Cardiac septum (tissue), 1 donor: ENCODE results near the gene POLD3. TPM values are rescaled to one million over a fixed set of nuclear protein-coding genes. Genes with fewer than 3 reads are reported as not detected.

ENCODE experiments used
- DNase-seq: peaks from one replicate; pipeline ENCODE4 v3.0.0-alpha.2; 2020; ENCODE audit warnings: low spot score
- intact Hi-C: fragments of 100-400 bp; cut with DNase I; formaldehyde crosslinking; loops from one replicate; pipeline ENCODE4 v1.14.0; 2022
- long read RNA-seq: library from polyadenylated mRNA; unstranded; transcript quantifications from one replicate; pipeline ENCODE4 v2.0.0, GENCODE V29; 2021
- total RNA-seq: library from RNA; stranded (reverse); fragmentation: NEBNext Ultra II Directional; extraction: Animal tissue kit (Norgen Biotek cat#: 25700); gene quantifications from one replicate; pipeline ENCODE4 v1.2.1, GENCODE V29; 2021
- donor health status: DM: no; HTN: no; CAD: no.

POLD3 gene, protein sequence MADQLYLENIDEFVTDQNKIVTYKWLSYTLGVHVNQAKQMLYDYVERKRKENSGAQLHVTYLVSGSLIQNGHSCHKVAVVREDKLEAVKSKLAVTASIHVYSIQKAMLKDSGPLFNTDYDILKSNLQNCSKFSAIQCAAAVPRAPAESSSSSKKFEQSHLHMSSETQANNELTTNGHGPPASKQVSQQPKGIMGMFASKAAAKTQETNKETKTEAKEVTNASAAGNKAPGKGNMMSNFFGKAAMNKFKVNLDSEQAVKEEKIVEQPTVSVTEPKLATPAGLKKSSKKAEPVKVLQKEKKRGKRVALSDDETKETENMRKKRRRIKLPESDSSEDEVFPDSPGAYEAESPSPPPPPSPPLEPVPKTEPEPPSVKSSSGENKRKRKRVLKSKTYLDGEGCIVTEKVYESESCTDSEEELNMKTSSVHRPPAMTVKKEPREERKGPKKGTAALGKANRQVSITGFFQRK
- total RNA-seq = 6.9 TPM
- long read RNA-seq, partial matches to known transcripts = 2 of 6 reads
- long read RNA-seq, other reads (novel, unspliced or antisense) = 2 of 6 reads

DNA sequence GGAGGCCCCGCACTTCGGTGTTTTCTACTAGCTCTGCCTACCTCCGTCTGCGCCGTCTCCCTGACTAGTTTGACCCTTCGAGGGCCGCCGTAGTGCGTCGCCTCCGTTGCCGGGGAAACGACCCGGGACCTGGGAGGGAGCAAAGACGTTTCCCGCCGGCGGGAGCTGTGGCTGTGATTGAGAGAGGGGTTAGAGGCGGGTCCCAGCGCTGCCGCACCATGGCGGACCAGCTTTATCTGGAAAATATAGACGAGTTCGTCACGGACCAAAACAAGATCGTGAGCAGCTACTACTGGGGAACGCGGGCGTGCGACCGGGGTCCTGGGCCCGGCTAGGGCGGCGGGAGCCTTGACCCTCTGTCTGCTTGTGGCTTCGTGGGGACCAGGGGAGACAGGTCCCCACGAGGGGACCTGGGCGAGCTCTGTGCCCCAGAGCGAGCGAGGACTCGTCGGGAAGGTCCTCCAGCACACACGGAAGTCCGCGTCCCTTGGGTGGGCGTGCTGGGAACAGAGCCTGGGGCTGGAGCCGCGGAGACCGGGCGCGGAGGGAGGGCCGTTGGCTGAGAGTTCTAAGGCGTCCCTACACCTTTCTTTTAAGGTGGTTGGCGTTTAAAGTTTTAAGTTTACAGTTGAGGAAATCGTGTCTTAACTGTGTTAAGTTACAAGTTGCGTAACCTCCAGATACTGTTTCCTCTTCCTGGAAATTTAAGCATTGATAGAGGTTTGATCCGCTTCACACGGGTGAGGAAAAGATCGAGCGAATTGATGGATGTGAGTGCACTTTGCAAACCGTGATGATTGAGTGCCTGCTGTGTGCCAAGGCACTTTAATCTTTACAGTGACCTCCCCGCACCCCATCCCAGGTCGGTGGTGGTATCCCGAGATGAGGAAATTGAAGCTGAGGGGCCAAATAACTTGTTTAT lies at the start of gene POLD3:
TSS of gene POLD3 (plus strand) at position 142 of the 922 bp plus-strand sequence. CDS start at position 219, 77 bp downstream.
- DNase-seq = peak; percentile 98
- intact Hi-C loops = no loop called here

DNA sequence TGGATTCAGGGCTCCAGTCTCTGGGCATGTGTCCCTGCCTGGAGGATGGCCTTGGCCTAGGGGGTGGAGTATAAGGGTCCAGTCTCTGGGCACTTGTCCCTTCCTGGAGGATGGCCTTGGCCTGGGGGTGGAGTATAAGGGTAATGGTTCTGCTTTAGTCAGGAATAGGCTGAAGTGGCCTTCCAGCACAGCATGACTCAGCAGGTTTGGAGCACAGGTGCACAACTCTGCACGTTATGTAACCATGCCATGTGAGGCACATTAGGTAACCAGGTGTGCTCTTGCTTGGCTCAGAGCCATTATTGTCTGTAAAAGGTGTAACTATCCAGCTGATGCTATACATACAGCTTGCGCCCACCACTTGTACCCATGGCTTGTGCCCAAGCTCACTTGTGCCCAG lies 48.4 kb upstream of the POLD3 start:
- DNase-seq = no peak
- intact Hi-C loops = no loop called here

DNA sequence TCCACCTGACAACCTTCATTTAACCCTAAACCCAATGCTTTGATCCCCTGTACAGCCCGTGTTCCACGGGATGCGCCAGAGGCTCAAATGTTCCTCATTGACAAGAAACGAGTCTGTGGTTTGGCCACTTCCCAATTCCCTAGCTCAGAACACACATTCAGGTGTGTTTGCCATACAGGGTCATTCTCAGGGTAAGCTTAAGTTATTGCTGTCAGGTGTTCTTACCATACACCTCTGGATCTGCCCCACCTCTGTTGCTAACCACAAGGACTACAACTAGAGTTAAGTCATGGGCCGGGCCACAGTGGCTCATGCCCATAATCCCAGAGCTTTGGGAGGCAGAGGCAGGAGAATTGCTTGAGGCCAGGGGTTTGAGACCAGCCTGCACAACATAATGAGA lies 45.6 kb upstream of the POLD3 start:
- DNase-seq = no peak

DNA sequence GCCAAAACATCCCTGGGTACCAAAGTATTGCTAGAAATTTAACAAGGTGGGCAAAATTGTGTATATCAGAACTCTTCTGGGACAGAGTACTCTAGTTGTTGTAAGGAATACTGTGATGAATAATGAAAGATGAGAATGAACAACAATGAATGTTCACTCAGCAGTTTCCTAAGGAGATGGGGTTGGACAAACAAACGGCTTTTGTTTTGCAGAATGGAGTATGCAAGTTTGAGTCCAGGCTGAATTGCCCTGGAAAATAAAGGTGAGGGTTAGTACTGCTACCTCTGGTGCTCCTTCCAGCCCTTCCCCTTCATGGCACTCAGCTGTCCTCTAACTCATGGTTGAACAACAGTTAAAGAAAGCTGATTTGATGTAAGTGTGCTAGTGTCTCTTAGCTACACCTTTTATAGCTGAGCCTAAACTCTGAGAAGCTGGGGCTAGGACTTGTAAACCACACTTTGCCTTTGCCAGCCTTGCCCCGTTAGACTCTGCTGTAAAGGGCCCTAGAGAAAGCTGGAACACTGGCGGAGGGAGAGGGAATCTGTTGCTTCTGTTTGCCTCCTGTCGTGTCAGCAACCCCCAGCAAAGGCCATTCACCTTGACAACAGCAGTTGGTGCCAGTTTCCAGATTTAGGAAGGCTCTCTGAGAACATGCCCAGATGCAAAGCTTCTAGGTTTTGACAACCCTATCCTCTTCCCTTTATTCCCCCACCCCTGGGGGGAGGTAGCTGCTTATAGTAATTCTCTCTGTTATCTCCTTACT lies 41.2 kb upstream of the POLD3 start:
- intact Hi-C loops = no loop called here
- no peak for DNase-seq

More for the DNA sequence above, 45.6 kb upstream of the POLD3 start:
- intact Hi-C loops = no loop called here

DNA sequence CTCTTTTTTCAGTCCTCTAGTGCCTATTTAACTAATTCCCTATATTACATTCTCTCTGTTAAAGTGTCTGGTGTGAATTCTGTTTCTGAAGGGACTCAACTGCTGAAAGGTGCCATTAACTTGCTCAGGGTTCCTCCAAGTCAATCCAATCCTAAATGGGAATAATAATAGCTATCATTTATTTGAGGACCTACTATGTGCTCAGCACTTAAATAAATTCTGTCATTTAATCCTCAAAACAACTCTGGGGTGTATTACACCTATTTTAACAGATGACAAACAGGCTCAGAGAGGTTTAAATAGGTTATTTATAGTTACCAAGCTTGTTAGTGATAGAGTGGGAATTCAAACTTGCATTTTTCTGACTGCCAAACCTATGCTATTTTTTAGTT lies 40.6 kb upstream of the POLD3 start:
- intact Hi-C loops = no loop called here
- DNase-seq = no peak

DNA sequence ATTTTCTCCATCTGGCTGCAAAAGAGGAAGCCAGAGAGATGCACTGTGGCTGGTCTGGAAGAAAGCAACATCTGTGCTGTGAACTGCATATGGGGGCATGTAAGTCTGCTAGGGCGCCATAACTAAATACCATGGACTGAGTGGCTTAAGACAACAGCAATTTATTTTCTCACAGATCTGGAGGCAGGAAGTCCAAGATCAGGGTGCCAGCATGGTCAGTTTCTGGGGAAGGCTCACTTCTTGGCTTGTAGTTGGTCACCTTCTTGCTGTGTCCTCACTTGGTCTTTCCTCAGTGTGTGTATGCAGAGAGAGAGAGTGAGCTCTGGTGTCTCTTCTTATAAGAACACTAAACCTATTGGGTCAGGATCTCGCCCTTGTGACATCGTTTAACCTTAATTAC lies 34.9 kb upstream of the POLD3 start:
- DNase-seq = no peak
- intact Hi-C loops = no loop called here

DNA sequence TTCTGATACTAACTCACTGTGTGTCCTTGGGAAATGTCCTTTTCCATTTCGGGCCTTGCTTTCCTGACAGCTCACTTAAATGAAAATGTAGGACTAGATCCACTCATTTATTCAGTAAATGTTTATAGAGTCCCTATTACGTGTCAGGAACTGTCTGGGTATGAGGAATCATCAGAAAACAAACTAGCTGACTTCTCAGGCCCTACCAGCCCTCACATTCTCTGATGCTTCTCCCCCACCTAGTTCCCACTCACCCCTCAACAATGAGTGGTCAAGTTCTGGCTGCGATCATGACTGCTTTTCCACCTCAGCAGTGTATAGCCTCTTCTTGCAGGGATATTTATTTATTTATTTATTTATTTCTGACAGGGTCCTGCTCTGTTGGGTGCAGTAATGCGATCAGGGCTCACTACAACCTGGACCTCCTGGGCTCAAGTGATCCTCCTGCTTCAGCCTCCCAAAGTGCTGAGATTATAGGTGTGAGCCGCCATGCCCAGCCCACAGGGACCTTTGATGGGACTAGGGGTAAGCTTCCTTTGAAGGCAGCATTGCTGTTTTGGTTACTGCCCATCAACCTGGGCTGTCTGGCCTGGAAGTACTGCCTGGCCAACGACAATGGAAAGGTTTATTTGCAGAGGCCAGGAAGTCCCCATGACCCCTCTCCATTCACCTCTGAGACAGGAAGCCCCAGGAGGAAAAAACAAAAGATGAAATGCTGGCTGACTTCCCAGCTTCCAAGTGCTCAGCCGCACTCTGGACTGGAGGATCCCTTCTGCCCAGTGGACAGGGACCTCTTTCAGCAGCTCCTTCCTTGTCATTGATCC lies 33.1 kb upstream of the POLD3 start:
- no peak for DNase-seq
- intact Hi-C loops = no loop called here

DNA sequence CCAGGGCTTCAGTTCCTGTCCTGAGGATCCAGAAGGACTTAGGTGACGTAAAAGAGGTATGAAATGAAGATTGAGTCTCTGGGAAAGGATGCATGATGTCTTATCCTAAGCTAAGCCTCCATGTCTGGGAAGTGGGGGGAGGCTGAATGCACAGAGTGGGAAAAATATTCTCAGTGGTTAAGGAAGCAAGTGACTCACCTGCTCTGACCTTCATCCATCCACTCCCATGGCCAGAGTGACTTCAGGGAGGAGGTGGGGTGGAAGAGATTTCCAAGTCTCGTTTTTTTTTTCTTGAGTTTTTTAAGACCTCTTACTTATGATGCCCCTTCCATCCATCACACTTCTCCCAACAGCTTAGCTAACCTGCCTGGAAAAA lies 32.5 kb upstream of the POLD3 start:
- intact Hi-C loops = no loop called here

DNA sequence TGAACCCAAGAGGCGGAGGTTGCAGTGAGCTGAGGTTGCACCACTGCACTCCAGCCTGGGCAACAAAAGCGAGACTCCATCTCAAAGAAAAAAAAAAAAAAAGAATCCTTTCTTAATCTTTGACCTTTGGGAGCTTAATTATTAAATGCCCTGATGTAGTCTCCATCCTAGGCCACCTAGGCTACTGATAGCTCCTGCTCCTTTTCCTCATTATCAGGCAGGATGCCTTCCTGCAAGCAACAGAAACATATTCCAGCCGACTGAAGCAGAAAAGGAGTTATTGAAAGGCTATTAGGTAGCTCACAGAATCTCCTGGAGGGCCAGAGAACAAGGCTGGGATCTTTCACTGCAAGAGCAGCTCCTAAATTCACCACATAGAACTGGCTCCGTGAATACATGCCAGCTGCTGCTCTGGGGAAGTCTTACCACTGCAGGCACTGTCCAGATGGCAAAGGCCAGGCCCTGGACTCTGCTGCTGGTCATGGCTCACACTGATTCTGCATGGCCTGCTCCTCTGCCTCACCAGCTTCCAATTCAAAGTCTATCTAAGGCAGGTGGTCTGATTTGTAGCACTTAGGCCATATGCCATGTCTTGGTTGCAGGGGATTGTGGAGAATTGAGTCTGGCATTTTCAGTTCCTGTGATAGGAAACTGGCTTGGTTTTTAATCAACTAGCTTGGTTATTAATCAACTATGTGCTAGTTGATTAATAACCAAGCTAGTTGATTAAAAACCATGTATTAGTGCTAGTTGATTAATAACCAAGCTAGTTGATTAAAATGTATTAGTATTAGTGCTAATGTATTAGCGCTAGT lies 26.0 kb upstream of the POLD3 start:
- no peak for DNase-seq
- intact Hi-C loops = no loop called here

More for the DNA sequence above, 32.5 kb upstream of the POLD3 start:
- no peak for DNase-seq

DNA sequence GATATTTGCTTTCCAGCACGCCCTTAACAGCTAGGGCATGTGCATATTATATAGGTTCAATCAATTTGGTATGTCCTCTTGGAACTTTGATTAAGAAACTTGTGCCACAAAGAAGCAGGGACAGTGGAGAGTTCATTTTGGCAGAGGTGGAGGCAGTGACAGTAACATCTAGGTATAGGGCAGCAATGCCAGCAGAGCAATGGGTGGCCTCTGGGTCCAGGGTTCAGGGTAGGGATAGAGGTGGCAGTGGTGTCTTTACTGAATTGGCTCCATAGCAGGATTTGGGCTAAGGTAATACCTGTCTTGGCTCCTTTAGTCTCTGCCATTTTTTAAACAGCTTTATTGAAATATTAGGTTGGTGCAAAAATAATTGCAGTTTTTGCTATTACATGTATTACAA lies 24.4 kb upstream of the POLD3 start:
- intact Hi-C loops = loop anchor here (2.0 kb wide), 1 partner anchor 115 kb away; no protein-coding TSS in a partner anchor
- DNase-seq = no peak

DNA sequence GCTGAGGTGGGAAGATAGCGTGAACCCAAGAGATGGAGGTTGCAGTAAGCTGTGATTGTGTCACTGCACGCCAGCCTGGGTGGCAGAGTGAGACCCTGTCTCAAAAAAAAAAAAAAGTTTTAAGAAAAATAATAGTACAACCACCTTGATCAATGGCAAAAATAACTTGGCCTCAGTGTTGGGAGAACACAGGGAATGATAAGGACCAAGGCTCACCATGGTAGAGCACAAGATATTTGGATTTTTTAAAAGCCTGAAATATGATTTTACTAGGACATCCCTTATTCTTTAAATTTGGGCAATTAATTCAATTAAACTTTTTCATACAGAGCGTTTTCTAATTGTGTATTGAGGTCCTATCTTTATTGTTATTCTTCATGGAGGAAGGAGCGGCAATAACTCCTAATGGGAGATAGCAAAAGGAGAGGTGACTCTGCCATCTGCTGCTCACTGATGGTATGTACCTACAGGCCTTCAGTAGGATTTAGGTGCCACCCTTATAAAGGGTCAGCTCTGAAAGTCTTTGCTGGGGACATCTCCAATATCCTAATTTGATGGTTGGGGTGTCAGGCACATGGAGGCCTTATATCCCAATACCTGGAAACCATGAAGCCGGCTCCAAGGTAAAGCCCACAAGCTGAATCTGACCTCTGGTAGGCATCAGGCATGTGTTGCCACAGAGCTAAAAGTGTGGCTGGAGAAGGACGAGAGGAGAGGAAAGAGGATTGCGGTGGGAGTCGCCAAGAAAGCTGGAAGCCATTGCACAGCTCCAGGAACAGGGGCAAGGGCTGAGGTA lies 21.9 kb upstream of the POLD3 start:
- intact Hi-C loops = loop anchor here (2.0 kb wide), 1 partner anchor 316 kb away; no protein-coding TSS in a partner anchor
- no peak for DNase-seq

DNA sequence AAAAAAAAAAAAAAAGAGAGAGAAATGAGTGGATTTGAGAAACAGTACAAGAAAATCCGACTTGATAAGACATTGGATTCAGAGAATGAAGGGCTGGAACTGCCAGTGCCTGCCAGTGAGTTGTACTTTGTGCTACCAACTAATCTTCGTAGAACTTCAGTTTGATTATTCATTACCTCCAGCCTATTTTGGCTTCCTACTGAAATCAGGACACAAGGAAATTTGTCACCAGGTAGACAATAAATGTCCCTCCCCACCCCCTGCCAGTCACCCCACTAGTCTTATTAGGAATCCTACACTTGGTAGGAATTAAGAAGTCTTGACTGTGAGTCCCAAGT lies 21.4 kb upstream of the POLD3 start:
- intact Hi-C loops = loop anchor here (2.0 kb wide), 1 partner anchor 316 kb away; no protein-coding TSS in a partner anchor
- DNase-seq = no peak

DNA sequence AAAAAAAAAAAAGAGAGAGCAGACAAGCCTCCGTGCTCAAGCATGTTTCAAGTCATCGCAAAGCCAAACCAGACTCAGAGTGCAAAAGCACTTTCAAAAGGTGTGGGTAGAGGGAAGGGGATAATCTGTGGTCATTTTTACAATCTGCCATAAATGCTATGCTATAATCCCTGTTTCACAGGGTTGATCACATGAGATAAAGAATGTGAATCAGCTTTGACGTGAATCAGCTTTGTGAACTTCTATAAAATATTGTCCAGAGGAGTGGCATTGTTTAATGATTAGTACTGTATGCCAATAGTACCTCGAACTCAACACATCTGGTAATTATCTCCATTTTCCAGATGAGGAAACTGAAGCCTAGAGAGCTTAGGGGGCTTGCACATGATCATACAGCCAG lies 20.0 kb upstream of the POLD3 start:
- DNase-seq = no peak
- intact Hi-C loops = no loop called here

DNA sequence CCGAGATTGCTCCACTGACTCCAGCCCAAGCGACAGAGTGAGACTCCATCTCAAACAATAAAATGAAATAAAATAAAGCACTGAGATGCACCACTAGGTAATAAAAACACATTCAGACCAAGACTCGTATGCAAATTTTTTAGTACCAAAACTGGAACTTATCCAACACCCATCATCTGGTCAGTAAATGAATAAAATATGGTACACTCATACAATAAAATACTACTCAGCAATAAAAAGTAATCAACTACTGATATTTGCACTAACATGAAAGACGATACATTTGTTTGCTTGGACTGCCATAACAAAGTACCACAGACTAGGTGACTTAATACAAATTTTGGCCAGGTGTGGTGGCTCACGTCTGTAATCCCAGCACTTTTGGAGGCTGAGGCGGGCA lies 17.8 kb upstream of the POLD3 start:
- DNase-seq = no peak
- intact Hi-C loops = no loop called here

DNA sequence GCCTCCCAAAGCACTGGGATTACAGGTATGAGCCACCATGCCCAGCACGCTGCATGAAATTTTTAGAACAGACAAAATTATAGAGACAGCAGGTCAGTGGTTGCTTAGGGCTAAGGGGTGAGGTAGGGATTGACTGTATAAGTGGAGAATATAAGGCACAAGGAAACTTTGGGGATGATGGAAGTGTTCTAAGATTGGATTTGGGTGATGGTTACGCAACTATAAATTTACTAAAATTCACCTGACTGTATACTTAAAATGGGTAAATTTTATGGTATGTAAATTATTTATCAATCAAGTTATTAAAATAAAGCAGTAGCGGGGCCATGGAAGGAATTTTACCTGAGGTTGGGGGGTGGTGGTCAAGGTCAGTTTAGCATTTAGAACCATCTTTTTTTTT lies 16.4 kb upstream of the POLD3 start:
- intact Hi-C loops = no loop called here
- DNase-seq = no peak

DNA sequence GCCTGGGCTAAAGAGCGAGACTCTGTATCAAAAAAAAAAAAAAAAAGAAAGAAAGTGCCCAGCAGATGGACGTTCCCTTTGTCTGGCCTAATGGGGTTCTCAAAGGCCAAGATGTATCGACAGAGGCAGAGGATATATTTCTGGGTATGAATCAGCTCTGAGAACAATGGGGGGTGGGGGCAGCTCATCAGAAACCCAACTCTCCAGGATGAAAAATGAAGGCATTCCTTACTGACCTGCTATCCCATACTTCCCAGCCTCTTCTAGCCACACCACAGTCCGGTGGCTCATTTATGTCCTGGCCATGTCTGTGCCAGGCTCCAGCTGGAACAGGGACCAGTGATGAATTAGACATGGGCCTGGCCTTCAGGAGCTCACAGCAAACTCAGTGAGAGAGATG lies 15.2 kb upstream of the POLD3 start:
- DNase-seq = no peak
- intact Hi-C loops = no loop called here
